ENCODE measurements around the gene TMEM106A.
"Not testable (repeated sequence)": the region's sequence is repeated elsewhere in the genome, so short reads cannot be mapped to it uniquely, and the experiment has no call there.

TMEM106A gene

GRCh38 chr17:43199633-43200032, 12.0 kb upstream of the TMEM106A start:
- no peaks in the 10 kb centered on the region for H3K9me3 Mint-ChIP-seq
- H3K4me1 Mint-ChIP-seq (ENCODE audit: low read depth) = no peaks in the 10 kb centered on the region
- H3K27ac Mint-ChIP-seq = no peak overlapping the region
- peaks cover 100% of the 10 kb centered on the region for H3K36me3 Mint-ChIP-seq (ENCODE audit: low read depth)
- no peak overlapping the region for H3K4me3 Mint-ChIP-seq
- intact Hi-C loops (cut with micrococcal nuclease) = loop anchor here (10.0 kb wide), 1 partner anchor 305 kb away; no protein-coding TSS in a partner anchor
- no peaks in the 10 kb centered on the region for H3K27me3 Mint-ChIP-seq

GRCh38 chr17:43200127-43200526, 11.5 kb upstream of the TMEM106A start:
- H3K4me3 Mint-ChIP-seq = no peak overlapping the region
- no peaks in the 10 kb centered on the region for H3K4me1 Mint-ChIP-seq (ENCODE audit: low read depth)
- H3K36me3 Mint-ChIP-seq (ENCODE audit: low read depth) = peaks cover 100% of the 10 kb centered on the region
- no peak overlapping the region for H3K27ac Mint-ChIP-seq
- intact Hi-C loops (cut with micrococcal nuclease) = no loop called here
- no peaks in the 10 kb centered on the region for H3K9me3 Mint-ChIP-seq
- H3K27me3 Mint-ChIP-seq = no peaks in the 10 kb centered on the region

GRCh38 chr17:43203013-43203412, 8.7 kb upstream of the TMEM106A start:
- H3K36me3 Mint-ChIP-seq (ENCODE audit: low read depth) = peaks cover 100% of the 10 kb centered on the region
- H3K4me1 Mint-ChIP-seq (ENCODE audit: low read depth); H3K4me3 Mint-ChIP-seq; H3K27ac Mint-ChIP-seq; H3K9me3 Mint-ChIP-seq; intact Hi-C loops (cut with micrococcal nuclease); H3K27me3 Mint-ChIP-seq: not testable (repeated sequence)

DNA sequence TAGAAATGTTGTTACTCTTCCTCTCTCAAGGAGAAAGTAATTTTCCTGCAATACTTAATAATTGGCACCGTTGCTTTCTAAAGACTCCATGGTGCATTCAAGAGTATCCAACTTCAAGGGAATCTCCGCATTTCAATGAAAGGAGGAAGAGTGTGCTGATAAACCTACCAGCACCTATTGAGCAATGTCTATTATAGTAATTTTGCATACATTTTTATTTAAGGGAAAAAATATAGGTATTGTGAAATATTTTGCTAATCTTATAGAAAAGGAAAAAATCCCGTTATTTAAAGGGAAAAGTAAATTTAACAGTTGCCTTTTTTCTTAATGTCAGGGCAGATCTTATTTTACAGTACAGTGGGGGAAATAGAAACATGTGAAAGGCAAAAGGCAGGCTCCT, 1.1 kb upstream of the TMEM106A start:
- Mint-ChIP-seq H3K4me1 (ENCODE audit: low read depth) (peaks cover 37% of the 10 kb centered on the region), H3K9me3 (no peaks in the 10 kb centered on the region), H3K36me3 (ENCODE audit: low read depth) (peaks cover 98% of the 10 kb centered on the region), H3K4me3 (peak overlapping the region; percentile 99), H3K27ac (peak overlapping the region; percentile 100), H3K27me3 (no peaks in the 10 kb centered on the region)
- intact Hi-C loops (cut with micrococcal nuclease) = no loop called here

- Mint-ChIP-seq H3K27ac (peak overlapping the region; percentile 100), H3K4me3 (peak overlapping the region; percentile 99), H3K36me3 (ENCODE audit: low read depth) (peaks cover 98% of the 10 kb centered on the region), H3K9me3 (no peaks in the 10 kb centered on the region), H3K27me3 (no peaks in the 10 kb centered on the region), H3K4me1 (ENCODE audit: low read depth) (peaks cover 43% of the 10 kb centered on the region)
- intact Hi-C loops (cut with micrococcal nuclease) = no loop called here
Measured at GRCh38 chr17:43211123-43211479, 574 bp upstream of the TMEM106A start.

DNA sequence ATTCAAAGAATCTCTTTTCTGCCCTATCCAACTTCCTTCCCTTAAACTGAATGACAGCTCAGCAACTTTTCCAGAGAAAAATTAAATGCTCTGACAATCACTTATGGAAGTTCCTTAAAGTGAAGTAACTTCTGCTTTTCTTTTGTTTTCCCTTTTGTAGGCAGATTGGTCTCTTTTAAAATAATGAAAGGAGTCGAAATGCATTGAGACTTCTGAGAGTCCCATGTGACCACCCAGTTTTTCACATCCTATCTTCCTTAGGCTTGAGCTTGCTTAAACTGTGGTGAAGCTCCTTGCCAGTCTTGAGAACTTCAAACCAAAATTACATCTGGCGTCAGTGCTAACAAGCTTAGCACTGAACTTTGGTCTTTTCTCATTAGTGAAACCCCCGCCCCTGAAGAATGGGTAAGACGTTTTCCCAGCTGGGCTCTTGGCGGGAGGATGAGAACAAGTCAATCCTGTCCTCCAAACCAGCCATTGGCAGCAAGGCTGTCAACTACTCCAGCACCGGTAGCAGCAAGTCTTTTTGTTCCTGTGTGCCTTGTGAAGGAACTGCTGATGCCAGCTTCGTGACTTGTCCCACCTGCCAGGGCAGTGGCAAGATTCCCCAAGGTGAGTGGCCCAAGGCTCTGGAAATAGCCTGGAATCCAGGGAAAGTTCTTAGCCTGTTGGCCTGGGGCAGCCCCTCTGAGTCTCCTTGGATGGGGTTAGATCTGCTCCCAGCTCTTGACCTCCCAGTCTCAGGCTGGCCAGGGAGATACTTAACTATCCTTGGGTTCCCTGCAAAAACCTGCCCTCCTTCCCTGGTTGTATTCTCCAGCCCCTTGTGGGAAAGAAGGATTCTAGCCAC, 1.2 kb downstream of the TMEM106A start:
- intact Hi-C loops (cut with micrococcal nuclease) = loop anchor here (1.0 kb wide), 1 partner anchor 41 kb away; no protein-coding TSS in a partner anchor
- peaks cover 60% of the 10 kb centered on the region for H3K4me1 Mint-ChIP-seq (ENCODE audit: low read depth)

GRCh38 chr17:43213545-43213944, 1.9 kb downstream of the TMEM106A start:
- intact Hi-C loops (cut with micrococcal nuclease) = no loop called here
- Mint-ChIP-seq H3K36me3 (ENCODE audit: low read depth) (peaks cover 98% of the 10 kb centered on the region), H3K4me1 (ENCODE audit: low read depth) (peaks cover 67% of the 10 kb centered on the region), H3K27ac (peak overlapping the region; percentile 100), H3K4me3 (peak overlapping the region; percentile 99), H3K27me3 (no peaks in the 10 kb centered on the region), H3K9me3 (no peaks in the 10 kb centered on the region)

More for the DNA sequence above, 1.2 kb downstream of the TMEM106A start:
- H3K36me3 Mint-ChIP-seq (ENCODE audit: low read depth) = peaks cover 98% of the 10 kb centered on the region
- H3K9me3 Mint-ChIP-seq = no peaks in the 10 kb centered on the region
- H3K27ac Mint-ChIP-seq = peak overlapping the region; percentile 100
- H3K4me3 Mint-ChIP-seq = peak overlapping the region; percentile 99
- H3K27me3 Mint-ChIP-seq = no peaks in the 10 kb centered on the region

GRCh38 chr17:43215341-43215740, 3.7 kb downstream of the TMEM106A start:
- no peaks in the 10 kb centered on the region for H3K27me3 Mint-ChIP-seq
- H3K4me1 Mint-ChIP-seq (ENCODE audit: low read depth) = peaks cover 79% of the 10 kb centered on the region
- intact Hi-C loops (cut with micrococcal nuclease) = no loop called here
- H3K4me3 Mint-ChIP-seq = no peak overlapping the region
- H3K27ac Mint-ChIP-seq = no peak overlapping the region
- H3K36me3 Mint-ChIP-seq (ENCODE audit: low read depth) = peaks cover 98% of the 10 kb centered on the region
- H3K9me3 Mint-ChIP-seq = no peaks in the 10 kb centered on the region

GRCh38 chr17:43216369-43216761, 4.7 kb downstream of the TMEM106A start:
- no peak overlapping the region for H3K27ac Mint-ChIP-seq
- peaks cover 81% of the 10 kb centered on the region for H3K4me1 Mint-ChIP-seq (ENCODE audit: low read depth)

GRCh38 chr17:43216762-43217613, 5.3 kb downstream of the TMEM106A start:
- Mint-ChIP-seq H3K9me3 (no peaks in the 10 kb centered on the region), H3K4me3 (no peak overlapping the region), H3K27me3 (no peaks in the 10 kb centered on the region), H3K27ac (no peak overlapping the region), H3K36me3 (ENCODE audit: low read depth) (peaks cover 100% of the 10 kb centered on the region), H3K4me1 (ENCODE audit: low read depth) (peaks cover 85% of the 10 kb centered on the region)
- intact Hi-C loops (cut with micrococcal nuclease) = no loop called here

More at GRCh38 chr17:43216369-43216761, 4.7 kb downstream of the TMEM106A start:
- Mint-ChIP-seq H3K27me3 (no peaks in the 10 kb centered on the region), H3K9me3 (no peaks in the 10 kb centered on the region), H3K4me3 (peak overlapping the region; percentile 13), H3K36me3 (ENCODE audit: low read depth) (peaks cover 99% of the 10 kb centered on the region)
- intact Hi-C loops (cut with micrococcal nuclease) = no loop called here

DNA sequence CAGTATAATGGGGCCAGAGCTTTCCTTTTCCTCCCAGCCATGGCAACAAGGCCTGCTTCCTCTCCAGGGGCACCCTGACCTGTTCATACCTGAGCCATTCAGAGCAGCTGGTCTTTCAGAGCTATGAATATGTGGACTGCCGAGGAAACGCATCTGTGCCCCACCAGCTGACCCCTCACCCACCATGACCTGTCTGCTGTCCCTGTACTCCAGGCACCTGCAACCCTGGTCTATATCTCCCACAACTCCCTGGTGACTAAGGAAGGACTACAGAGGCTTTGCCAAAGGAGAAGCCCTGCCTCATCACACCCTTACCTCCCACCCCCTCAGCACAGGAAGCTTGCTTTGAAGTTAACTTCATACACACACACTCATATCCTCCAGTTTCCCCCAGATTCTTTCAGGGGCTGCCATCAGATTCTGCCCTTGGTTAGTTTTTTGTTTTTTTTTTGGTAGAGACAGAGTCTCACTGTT, 6.0 kb downstream of the TMEM106A start:
- Mint-ChIP-seq H3K9me3 (no peaks in the 10 kb centered on the region), H3K36me3 (ENCODE audit: low read depth) (peaks cover 100% of the 10 kb centered on the region), H3K27ac (peak overlapping the region; percentile 45), H3K4me1 (ENCODE audit: low read depth) (peaks cover 84% of the 10 kb centered on the region), H3K4me3 (no peak overlapping the region), H3K27me3 (no peaks in the 10 kb centered on the region)
- intact Hi-C loops (cut with micrococcal nuclease) = no loop called here

GRCh38 chr17:43219001-43219400, 7.3 kb downstream of the TMEM106A start:
- H3K27ac Mint-ChIP-seq = no peak overlapping the region
- H3K36me3 Mint-ChIP-seq (ENCODE audit: low read depth) = peaks cover 100% of the 10 kb centered on the region
- H3K9me3 Mint-ChIP-seq = no peaks in the 10 kb centered on the region
- intact Hi-C loops (cut with micrococcal nuclease) = no loop called here
- no peaks in the 10 kb centered on the region for H3K27me3 Mint-ChIP-seq
- peak overlapping the region; percentile 23 for H3K4me3 Mint-ChIP-seq
- H3K4me1 Mint-ChIP-seq (ENCODE audit: low read depth) = peaks cover 81% of the 10 kb centered on the region

GRCh38 chr17:43219746-43220380, 8.2 kb downstream of the TMEM106A start:
- no peaks in the 10 kb centered on the region for H3K27me3 Mint-ChIP-seq
- H3K4me3 Mint-ChIP-seq = no peak overlapping the region
- no peaks in the 10 kb centered on the region for H3K9me3 Mint-ChIP-seq
- H3K27ac Mint-ChIP-seq = peak overlapping the region; percentile 28
- H3K4me1 Mint-ChIP-seq (ENCODE audit: low read depth) = peaks cover 81% of the 10 kb centered on the region
- intact Hi-C loops (cut with micrococcal nuclease) = no loop called here
- peaks cover 100% of the 10 kb centered on the region for H3K36me3 Mint-ChIP-seq (ENCODE audit: low read depth)
